HG03280 (cell line): ENCODE results near the gene SPATA33.
"Not testable (repeated sequence)": the region's sequence is repeated elsewhere in the genome, so short reads cannot be mapped to it uniquely, and the experiment has no call there.

Experiments used
- ATAC-seq: cut with Tn5 transposase; IDR thresholded peaks from one replicate; pipeline ENCODE4 v1.9.1; 2021; ENCODE audit warnings: mild to moderate bottlenecking, moderate library complexity; ENCODE audit not compliant: unreplicated experiment

Gene SPATA33

DNA sequence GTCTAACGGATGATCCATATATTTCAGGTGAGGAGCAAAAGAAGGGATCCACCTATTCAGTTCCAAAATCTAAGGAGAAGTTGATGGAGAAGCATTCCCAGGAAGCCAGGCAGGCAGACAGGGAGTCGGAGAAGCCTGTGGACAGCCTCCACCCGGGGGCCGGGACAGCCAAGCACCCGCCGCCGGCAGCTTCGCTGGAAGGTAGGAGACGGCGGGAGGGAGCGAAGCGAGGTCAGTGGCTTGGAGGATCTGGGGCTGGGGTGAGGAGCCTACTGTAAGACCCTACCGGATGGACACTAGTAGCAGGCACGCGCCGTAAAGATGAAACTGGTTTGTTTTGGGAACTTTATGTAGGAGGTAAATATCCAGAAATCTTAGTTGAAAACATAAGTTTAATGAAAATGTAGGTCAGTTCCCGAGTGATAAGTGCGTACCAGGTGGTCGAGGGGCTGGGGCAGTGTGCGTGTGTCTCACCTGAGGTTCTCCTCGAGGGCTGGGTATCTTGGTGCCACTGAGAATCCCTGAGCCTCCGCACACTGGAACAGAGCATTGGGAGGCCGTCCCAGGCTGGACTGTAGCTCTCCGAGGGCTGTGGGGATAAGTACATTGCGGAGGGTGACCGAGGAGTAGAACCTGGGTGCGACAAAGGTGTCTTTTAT is 714 bp downstream of the SPATA33 start:
- no peak for ATAC-seq

GRCh38 chr16:89660146-89660545 is 2.5 kb downstream of the SPATA33 start:
- no peak for ATAC-seq

GRCh38 chr16:89661215-89661614 is 3.6 kb downstream of the SPATA33 start:
- ATAC-seq: no peak

GRCh38 chr16:89664238-89664637 is 6.6 kb downstream of the SPATA33 start:
- ATAC-seq: not testable (repeated sequence)

- not testable (repeated sequence) for ATAC-seq
Measured at GRCh38 chr16:89667000-89667399, 9.4 kb downstream of the SPATA33 start.

GRCh38 chr16:89667633-89668032 is 10.0 kb downstream of the SPATA33 start:
- ATAC-seq: no peak

DNA sequence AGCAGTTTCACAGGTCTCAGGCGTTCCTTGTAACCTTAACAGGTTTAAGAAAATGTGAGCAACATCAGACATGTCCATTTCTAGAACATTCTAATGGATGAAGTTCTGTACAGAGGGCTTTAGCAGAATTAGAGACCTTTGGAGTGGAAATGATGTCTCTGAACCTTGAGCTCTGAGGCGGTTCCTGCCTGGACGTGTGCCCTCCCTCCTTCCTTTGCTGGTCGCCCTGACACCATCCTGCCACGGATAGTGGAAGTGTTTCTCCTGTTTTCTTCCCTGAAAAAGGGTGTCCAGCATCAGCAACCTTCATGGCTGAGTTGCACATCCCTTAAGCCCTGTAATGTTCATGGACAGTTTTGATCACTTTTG is 11.1 kb downstream of the SPATA33 start:
- ATAC-seq: no peak

DNA sequence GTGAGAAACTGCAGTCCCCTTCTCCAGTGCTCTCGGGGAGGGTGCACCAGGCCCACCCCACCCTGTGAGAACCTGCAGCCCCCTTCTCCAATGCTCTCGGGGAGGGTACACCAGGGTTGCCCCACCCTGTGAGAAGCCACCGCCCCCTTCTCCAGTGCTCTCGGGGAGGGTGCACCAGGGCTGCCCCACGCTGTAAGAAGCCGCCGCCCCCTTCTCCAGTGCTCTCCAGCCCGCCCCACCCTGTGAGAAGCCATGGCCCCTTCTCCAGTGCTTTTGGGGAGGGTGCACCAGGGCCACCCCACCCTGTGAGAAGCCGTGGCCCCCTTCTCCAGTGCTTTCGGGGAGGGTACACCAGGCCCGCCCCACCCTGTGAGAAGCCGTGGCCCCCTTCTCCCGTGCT is 12.1 kb downstream of the SPATA33 start:
- no peak for ATAC-seq

DNA sequence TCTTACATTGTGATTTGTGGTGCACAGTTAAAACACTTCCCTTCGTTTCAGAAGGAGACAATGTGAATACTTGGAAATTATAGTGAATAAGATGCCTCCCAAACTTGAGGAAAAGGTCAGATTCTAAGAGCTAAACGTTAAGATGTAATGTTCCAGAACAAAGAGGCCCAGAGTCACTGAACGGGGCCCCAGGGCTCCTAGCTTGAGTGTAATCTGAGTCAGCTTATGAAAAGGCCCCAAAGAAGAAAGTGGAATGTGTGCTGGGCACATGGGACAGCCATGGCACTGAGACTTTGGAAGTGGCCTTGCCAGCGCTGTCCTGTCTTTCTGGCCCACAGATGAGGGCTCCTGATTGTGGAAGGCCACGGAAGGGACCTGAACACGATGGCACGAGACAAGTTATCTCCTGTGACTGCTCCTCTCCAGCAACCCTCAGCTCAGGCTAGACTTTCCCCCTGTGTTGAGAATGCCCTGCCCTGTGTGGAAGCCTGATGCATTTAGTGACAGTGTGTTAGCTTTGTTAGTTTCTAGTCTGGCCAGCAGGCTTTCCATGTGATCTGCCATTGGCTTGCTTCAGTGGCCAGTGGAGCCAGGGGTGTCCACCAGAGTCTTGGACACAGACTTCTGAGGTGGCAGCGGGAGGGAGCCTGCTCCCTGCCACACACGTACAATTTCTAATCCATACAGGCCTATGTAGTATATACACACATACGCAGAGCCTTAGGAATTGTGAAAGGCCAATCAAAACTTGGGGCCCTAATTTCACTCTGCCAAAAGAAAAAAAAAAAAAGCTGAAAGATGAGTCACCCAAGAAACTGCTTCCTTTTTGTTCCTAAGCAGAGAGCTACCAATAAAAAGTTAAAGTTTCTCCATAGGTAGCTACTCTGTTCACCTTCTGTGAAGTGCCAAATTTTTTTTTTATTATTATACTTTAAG is 13.1 kb downstream of the SPATA33 start:
- no peak for ATAC-seq

GRCh38 chr16:89671565-89671964 is 13.9 kb downstream of the SPATA33 start:
- ATAC-seq: not testable (repeated sequence)

GRCh38 chr16:89672177-89672941 is 14.7 kb downstream of the SPATA33 start:
- ATAC-seq: no peak

- ATAC-seq: no peak
Measured at GRCh38 chr16:89678258-89678657, 20.6 kb downstream of the SPATA33 start.

DNA sequence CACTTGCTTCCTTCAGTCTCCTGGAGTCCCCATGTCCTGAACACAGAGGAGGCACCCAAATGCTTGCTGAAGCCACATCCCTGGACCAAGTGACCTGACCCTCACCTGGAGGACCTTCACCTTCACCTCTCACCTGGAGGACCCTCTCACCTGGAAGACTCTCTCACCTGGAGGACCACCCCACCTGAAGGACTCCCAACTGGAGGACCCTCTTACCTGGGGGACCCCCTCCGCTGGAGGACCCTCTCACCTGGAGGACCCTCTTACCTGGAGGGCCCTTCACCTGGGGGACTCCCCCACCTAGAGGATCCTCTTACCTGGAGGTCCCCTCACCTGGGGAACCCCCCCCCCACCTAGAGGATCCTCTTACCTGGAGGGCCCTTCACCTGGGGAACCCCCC is 28.3 kb downstream of the SPATA33 start:
- ATAC-seq: no peak

DNA sequence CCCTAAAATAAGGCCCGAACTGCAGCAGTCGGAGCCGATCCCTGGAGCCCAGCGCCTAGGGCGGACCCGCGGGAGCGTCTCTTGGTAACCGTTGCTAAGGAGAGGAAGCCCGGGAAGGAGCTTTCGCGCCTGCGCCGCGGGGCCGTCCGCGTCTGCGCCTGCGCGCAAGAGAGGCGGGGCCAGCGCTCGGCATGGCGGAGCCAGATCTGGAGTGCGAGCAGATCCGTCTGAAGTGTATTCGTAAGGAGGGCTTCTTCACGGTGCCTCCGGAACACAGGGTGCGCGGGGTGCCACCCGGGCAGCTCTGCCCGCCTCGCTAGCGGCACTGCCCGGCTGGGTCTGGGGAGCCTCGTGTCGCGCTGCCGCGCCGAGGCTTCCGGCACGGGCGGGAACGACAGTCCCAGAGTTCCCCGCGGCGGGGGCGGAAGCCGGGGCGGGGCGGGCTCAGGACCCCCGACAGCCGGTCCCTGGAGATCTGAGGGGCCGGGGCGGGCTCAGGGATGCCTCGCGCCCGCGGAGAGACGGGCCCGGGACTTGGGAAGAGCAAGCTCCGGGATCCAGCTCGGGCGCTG is 29.0 kb downstream of the SPATA33 start, which contains the start of gene CDK10:
Gene CDK10, plus strand, starts transcription at position 170 of the 572 bp plus-strand sequence. Its CDS starts 22 bp downstream, at position 192.
- ATAC-seq: peak; percentile 81

DNA sequence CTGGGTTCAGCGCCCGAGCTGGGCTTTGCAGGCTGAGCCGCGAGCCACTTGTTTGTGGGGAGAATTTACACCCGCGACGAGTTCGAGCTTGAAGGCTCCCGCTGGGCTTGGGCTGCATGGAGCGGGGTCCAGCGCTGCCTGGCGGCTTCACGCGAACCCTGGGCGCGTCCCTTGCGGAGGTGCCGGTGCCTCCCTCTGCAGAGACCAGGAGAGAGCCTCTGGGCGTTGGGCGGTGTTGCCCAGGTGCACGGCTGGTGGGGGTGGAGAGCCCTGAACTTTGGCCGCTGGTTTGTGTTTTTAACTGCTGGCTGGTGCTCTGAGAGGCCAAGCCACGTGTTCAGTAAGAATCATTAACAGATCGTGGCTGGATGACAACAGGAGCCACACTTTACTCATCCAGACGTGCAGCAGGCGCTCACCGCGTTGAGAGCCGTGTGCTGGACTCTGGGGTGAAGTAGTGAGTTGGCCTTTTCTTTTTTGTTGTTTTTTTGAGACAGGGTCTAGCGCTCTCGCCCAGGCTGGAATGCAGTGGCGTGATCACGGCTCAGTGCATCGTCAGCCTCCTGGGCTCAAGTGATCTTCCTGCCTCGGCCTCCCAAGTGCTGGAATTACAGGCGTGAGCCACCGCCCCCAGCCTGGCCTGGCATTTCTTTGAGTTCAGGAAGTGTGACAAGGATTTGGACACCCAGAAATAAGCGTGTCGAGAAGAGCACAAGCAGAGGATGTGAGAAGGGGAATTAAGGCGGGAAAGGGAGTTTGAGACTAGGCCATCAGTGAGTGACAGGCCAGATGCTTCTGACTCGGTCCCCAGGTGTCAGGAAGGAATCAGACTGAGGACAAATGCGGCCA is 29.7 kb downstream of the SPATA33 start:
- peak; percentile 28 for ATAC-seq

DNA sequence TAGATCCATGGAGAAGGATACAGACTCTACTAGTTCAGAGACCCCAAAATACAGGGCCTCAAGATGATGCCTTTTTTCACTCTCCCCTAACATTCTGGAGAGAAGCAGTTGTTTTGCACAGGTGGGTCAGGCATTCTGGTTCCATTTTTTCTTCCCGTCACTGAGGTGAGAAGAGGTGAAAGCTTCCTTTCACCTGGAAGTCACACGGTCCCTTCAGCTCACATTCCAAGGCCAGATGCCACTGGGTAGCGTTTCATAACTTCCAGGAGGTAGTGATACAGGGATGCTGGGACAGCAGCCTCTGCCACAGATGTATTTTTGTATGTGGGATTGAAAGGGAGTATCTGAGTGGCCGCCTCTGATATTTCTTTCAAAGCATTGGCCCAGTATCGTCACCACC is 30.8 kb downstream of the SPATA33 start:
- ATAC-seq: no peak

DNA sequence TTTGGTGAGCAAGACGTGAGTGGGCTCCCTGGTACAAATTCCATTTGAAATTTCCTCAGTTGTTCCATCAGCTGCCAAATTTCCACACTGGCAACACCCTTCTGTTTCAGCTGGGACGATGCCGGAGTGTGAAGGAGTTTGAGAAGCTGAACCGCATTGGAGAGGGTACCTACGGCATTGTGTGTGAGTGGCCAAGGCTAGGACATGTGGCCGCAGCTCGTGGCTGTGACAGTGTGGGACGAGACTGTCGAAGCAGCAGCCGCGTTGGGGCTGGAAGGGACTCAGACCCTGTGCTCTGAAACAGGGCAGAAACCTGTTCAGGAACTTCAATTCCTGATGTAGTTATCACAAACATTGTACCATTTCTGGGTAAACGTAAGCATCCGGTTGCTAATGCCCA is 31.5 kb downstream of the SPATA33 start:
- ATAC-seq: no peak

GRCh38 chr16:89689621-89690020 is 32.0 kb downstream of the SPATA33 start:
- ATAC-seq: not testable (repeated sequence)

DNA sequence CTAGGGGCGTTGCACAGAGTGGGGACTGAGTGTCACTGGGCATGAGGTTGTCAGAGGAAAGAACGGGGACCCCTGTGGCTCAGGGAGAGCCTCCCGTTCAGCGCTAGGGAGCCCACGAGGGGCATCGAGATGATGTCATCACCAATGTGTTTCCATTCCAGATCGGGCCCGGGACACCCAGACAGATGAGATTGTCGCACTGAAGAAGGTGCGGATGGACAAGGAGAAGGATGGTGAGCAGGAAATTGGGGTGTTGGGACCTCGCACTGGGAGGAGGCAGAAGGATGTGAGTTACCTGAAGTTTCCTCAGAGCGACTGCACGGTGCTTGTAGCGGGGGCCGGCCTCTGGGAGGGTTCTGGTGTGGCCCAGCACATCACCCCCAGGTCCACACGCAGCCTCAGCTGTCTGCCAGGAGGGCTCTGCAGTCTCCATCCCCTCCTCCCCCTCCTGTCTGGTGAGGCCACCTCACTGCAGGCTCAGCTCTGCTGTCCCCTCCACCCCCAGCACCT is 32.8 kb downstream of the SPATA33 start:
- ATAC-seq: no peak
